ENCODE measurements around the gene POU2F3. TPM values are rescaled to one million over a fixed set of nuclear protein-coding genes. Genes with fewer than 3 reads are reported as not detected.

The POU2F3 gene
- total and polyA plus RNA-seq, 2 of the 13 experiments (the other 11 are each of a cell fraction or from before 2014, with no cell fraction given) = not detected

DNA sequence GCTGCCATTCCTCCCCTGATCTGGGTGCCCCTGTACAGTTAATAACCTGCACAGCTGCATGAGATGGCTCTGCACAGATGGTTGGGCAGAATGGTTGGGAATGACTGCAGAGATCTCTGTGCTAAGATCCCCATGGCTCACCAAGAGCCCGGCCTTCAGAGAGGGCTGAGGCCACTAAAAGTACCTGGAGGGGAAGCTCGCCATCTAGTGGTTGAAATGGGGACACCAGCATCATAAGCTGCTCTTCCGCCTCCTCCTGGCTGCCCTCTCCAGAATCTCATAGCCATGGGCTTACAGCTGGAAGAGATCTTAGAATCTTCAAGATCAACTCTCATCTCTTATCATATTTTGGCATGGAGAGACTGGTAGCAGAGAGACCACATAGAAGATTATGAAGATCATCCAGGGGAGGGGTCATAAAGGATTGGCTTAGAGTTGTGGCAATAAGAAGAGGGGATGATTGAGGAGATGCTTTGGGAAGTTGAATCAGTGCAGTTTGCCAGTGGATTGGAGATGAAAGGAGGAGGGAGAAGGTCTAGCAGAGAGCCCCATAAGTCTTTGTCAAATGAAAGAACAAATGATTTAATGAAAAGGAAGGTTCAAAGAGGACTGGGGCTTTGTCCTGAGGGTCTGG is 63.2 kb downstream of the POU2F3 start (continued):
- TF ChIP-seq, protein P1, sequence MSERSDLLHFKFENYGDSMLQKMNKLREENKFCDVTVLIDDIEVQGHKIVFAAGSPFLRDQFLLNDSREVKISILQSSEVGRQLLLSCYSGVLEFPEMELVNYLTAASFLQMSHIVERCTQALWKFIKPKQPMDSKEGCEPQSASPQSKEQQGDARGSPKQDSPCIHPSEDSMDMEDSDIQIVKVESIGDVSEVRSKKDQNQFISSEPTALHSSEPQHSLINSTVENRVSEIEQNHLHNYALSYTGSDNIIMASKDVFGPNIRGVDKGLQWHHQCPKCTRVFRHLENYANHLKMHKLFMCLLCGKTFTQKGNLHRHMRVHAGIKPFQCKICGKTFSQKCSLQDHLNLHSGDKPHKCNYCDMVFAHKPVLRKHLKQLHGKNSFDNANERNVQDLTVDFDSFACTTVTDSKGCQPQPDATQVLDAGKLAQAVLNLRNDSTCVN (CRISPR knock-in tag; IDR thresholded peaks at IDR 0.05; ENCODE audit: borderline replicate concordance) = no peak
- TF ChIP-seq, protein P2, sequence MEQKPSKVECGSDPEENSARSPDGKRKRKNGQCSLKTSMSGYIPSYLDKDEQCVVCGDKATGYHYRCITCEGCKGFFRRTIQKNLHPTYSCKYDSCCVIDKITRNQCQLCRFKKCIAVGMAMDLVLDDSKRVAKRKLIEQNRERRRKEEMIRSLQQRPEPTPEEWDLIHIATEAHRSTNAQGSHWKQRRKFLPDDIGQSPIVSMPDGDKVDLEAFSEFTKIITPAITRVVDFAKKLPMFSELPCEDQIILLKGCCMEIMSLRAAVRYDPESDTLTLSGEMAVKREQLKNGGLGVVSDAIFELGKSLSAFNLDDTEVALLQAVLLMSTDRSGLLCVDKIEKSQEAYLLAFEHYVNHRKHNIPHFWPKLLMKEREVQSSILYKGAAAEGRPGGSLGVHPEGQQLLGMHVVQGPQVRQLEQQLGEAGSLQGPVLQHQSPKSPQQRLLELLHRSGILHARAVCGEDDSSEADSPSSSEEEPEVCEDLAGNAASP (CRISPR knock-in tag; IDR thresholded peaks at IDR 0.05; ENCODE audit: borderline replicate concordance) = peak; percentile 32; the same call in 1 of the 2 replicates
- TF ChIP-seq, protein P3, sequence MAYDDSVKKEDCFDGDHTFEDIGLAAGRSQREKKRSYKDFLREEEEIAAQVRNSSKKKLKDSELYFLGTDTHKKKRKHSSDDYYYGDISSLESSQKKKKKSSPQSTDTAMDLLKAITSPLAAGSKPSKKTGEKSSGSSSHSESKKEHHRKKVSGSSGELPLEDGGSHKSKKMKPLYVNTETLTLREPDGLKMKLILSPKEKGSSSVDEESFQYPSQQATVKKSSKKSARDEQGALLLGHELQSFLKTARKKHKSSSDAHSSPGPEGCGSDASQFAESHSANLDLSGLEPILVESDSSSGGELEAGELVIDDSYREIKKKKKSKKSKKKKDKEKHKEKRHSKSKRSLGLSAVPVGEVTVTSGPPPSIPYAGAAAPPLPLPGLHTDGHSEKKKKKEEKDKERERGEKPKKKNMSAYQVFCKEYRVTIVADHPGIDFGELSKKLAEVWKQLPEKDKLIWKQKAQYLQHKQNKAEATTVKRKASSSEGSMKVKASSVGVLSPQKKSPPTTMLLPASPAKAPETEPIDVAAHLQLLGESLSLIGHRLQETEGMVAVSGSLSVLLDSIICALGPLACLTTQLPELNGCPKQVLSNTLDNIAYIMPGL (CRISPR knock-in tag; IDR thresholded peaks at IDR 0.05; ENCODE audit: borderline replicate concordance in 1 of 2, low read depth in 1 of 2) = peak; percentile 28 to 39; a peak in 1 of 4 replicates
- TF ChIP-seq ZNF264 (CRISPR knock-in tag; IDR thresholded peaks at IDR 0.05) (no peak), ZNF768 (CRISPR knock-in tag; IDR thresholded peaks at IDR 0.05) (no peak), RBM39 (IDR thresholded peaks at IDR 0.05; ENCODE audit: low read depth, low read length, poor library complexity, severe bottlenecking) (no peak), ZNF20 (CRISPR knock-in tag; IDR thresholded peaks at IDR 0.05) (no peak), NFRKB (IDR thresholded peaks at IDR 0.05) (no peak), SPEN (CRISPR knock-in tag; IDR thresholded peaks at IDR 0.05; ENCODE audit: low read depth) (no peak)
- TF ChIP-seq, protein P4, sequence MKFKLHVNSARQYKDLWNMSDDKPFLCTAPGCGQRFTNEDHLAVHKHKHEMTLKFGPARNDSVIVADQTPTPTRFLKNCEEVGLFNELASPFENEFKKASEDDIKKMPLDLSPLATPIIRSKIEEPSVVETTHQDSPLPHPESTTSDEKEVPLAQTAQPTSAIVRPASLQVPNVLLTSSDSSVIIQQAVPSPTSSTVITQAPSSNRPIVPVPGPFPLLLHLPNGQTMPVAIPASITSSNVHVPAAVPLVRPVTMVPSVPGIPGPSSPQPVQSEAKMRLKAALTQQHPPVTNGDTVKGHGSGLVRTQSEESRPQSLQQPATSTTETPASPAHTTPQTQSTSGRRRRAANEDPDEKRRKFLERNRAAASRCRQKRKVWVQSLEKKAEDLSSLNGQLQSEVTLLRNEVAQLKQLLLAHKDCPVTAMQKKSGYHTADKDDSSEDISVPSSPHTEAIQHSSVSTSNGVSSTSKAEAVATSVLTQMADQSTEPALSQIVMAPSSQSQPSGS (CRISPR knock-in tag; IDR thresholded peaks at IDR 0.05) = no peak
- TF ChIP-seq, protein P5, sequence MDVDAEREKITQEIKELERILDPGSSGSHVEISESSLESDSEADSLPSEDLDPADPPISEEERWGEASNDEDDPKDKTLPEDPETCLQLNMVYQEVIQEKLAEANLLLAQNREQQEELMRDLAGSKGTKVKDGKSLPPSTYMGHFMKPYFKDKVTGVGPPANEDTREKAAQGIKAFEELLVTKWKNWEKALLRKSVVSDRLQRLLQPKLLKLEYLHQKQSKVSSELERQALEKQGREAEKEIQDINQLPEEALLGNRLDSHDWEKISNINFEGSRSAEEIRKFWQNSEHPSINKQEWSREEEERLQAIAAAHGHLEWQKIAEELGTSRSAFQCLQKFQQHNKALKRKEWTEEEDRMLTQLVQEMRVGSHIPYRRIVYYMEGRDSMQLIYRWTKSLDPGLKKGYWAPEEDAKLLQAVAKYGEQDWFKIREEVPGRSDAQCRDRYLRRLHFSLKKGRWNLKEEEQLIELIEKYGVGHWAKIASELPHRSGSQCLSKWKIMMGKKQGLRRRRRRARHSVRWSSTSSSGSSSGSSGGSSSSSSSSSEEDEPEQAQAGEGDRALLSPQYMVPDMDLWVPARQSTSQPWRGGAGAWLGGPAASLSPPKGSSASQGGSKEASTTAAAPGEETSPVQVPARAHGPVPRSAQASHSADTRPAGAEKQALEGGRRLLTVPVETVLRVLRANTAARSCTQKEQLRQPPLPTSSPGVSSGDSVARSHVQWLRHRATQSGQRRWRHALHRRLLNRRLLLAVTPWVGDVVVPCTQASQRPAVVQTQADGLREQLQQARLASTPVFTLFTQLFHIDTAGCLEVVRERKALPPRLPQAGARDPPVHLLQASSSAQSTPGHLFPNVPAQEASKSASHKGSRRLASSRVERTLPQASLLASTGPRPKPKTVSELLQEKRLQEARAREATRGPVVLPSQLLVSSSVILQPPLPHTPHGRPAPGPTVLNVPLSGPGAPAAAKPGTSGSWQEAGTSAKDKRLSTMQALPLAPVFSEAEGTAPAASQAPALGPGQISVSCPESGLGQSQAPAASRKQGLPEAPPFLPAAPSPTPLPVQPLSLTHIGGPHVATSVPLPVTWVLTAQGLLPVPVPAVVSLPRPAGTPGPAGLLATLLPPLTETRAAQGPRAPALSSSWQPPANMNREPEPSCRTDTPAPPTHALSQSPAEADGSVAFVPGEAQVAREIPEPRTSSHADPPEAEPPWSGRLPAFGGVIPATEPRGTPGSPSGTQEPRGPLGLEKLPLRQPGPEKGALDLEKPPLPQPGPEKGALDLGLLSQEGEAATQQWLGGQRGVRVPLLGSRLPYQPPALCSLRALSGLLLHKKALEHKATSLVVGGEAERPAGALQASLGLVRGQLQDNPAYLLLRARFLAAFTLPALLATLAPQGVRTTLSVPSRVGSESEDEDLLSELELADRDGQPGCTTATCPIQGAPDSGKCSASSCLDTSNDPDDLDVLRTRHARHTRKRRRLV (CRISPR knock-in tag; IDR thresholded peaks at IDR 0.05) = no peak
- TF ChIP-seq, protein P6, sequence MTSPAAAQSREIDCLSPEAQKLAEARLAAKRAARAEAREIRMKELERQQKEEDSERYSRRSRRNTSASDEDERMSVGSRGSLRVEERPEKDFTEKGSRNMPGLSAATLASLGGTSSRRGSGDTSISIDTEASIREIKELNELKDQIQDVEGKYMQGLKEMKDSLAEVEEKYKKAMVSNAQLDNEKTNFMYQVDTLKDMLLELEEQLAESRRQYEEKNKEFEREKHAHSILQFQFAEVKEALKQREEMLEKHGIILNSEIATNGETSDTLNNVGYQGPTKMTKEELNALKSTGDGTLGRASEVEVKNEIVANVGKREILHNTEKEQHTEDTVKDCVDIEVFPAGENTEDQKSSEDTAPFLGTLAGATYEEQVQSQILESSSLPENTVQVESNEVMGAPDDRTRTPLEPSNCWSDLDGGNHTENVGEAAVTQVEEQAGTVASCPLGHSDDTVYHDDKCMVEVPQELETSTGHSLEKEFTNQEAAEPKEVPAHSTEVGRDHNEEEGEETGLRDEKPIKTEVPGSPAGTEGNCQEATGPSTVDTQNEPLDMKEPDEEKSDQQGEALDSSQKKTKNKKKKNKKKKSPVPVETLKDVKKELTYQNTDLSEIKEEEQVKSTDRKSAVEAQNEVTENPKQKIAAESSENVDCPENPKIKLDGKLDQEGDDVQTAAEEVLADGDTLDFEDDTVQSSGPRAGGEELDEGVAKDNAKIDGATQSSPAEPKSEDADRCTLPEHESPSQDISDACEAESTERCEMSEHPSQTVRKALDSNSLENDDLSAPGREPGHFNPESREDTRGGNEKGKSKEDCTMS (CRISPR knock-in tag; conservative IDR thresholded peaks at IDR 0.05) = no peak
- TF ChIP-seq, protein P7, sequence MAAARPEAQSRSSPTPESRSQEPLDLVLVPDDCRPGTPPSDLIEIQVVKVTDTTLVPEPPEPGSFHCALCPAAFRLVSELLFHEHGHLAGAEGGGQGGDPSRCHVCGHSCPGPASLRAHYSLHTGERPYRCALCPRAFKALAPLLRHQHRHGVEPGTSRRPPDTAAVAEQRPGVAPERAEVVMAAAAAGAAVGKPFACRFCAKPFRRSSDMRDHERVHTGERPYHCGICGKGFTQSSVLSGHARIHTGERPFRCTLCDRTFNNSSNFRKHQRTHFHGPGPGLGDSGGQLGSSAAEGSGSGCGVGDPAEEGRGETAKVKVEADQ (CRISPR knock-in tag; IDR thresholded peaks at IDR 0.05; ENCODE audit: borderline replicate concordance) = no peak
